ENCODE results near the gene NODAL.

- TF ChIP-seq CTCF (conservative IDR thresholded peaks at IDR 0.05; ENCODE audit: low read depth in 2 of 2) (no peak), EZH2phosphoT487 (IDR thresholded peaks at IDR 0.05; ENCODE audit: unreplicated experiment) (no peak), STAT1 (IDR thresholded peaks at IDR 0.05; ENCODE audit: unreplicated experiment) (no peak), CREB1 (CRISPR knock-in tag; IDR thresholded peaks at IDR 0.05; ENCODE audit: low read depth) (no peak), EZH2 (IDR thresholded peaks at IDR 0.05; ENCODE audit: low read depth, unreplicated experiment) (no peak), REST (IDR thresholded peaks at IDR 0.05; ENCODE audit: unreplicated experiment) (no peak), JUNB (IDR thresholded peaks at IDR 0.05; ENCODE audit: unreplicated experiment) (no peak), POLR2AphosphoS5 (IDR thresholded peaks at IDR 0.05; ENCODE audit: low read depth) (no peak), ETS1 (IDR thresholded peaks at IDR 0.05) (peak; percentile 27; the same call in 1 of the 2 replicates), ZNF331 (CRISPR knock-in tag; IDR thresholded peaks at IDR 0.05; ENCODE audit: low read depth) (no peak), ZNF462 (CRISPR knock-in tag; IDR thresholded peaks at IDR 0.05) (no peak), NANOG (IDR thresholded peaks at IDR 0.05; ENCODE audit: borderline replicate concordance) (no peak), ZNF114 (CRISPR knock-in tag; IDR thresholded peaks at IDR 0.05) (no peak)
Measured at GRCh38 chr10:70477661-70478162, 36.2 kb upstream of the NODAL start.

All from GM23338 (cell line).